AG04449 (cell line): ENCODE data around the gene GPANK1.
A peak's percentile ranks its signal among the peaks of the same experiment; 100 is the strongest.

Experiments used
- CTCF ChIA-PET: fragments of 350-600 bp; formaldehyde crosslinking; extraction: SDS; loops from one replicate; lab custom pipeline; 2021; ENCODE audit warnings: antibody characterized with exemption; lab: Yijun Ruan, JAX
- POLR2A ChIA-PET: fragments of 400-600, 350-600 bp; formaldehyde crosslinking; extraction: SDS; loops from one replicate; lab custom pipeline; 2020; ENCODE audit warnings: antibody characterized with exemption, inconsistent platforms; lab: Yijun Ruan, JAX
- DNase-seq: peaks from one replicate; pipeline ENCODE4 v3.0.0-alpha.2; 2010; ENCODE audit warnings: low read depth, low spot score
- H3K4me3 ChIP-seq: 2 replicates; pipeline ENCODE4 v1.5.1; 2011; ENCODE audit warnings: low read depth, mild to moderate bottlenecking, control low read depth, low read length
- CTCF ChIP-seq: IDR thresholded peaks from one replicate; pipeline ENCODE4 v1.5.1; 2011; ENCODE audit warnings: mild to moderate bottlenecking, moderate library complexity, low read length, control low read depth, inconsistent platforms; ENCODE audit not compliant: insufficient read depth; ENCODE audit errors: missing control alignments

The GPANK1 gene

GRCh38 chr6:31690231-31691077 is 25.7 kb upstream of the GPANK1 start:
- no peak overlapping the region for H3K4me3 ChIP-seq
- CTCF ChIA-PET = interaction anchor here (0.8 to 4.4 kb wide), 10 partner anchors 8 to 182 kb away, joined by 3 to 29 read pairs (median 5); partner anchors contain the start of genes ABHD16A, C6orf47, HSPA1B and LY6G5C
- no peak for DNase-seq
- POLR2A ChIA-PET = interaction anchor here (1.1 kb wide), 1 partner anchor 12 kb away, joined by 3 read pairs; the partner anchor contains the start of gene ABHD16A
- no peak for TF ChIP-seq CTCF

- ChIA-PET CTCF (interaction anchor here (0.9 to 4.4 kb wide), 8 partner anchors 9 to 183 kb away, joined by 3 to 29 read pairs (median 5); partner anchors contain the start of genes ABHD16A, C6orf47, HSPA1B and LY6G5C), POLR2A (no interaction called here)
- H3K4me3 ChIP-seq = no peak overlapping the region
- DNase-seq = no peak
- peak; percentile 48 for TF ChIP-seq CTCF
Measured at GRCh38 chr6:31689249-31690110, 24.7 kb upstream of the GPANK1 start.

- DNase-seq = no peak
- POLR2A ChIA-PET = interaction anchor here (1.2 kb wide), 1 partner anchor 139 kb away, joined by 5 read pairs; the partner anchor contains the start of gene HSPA1B
- CTCF ChIA-PET = interaction anchor here (1.0 to 1.6 kb wide), 3 partner anchors 8 to 18 kb away, joined by 3 to 4 read pairs (median 4); partner anchors contain the start of gene LY6G5B
- H3K4me3 ChIP-seq = no peak overlapping the region
- no peak for TF ChIP-seq CTCF
Measured at GRCh38 chr6:31687860-31688693, 23.3 kb upstream of the GPANK1 start.

- H3K4me3 ChIP-seq = no peak overlapping the region
- CTCF ChIA-PET = interaction anchor here (0.8 to 1.6 kb wide), 4 partner anchors 9 to 142 kb away, joined by 3 to 4 read pairs (median 4); partner anchors contain the start of gene LY6G5B
- POLR2A ChIA-PET = interaction anchor here (1.2 kb wide), 1 partner anchor 140 kb away, joined by 5 read pairs; the partner anchor contains the start of gene HSPA1B
- TF ChIP-seq CTCF = no peak
- DNase-seq = no peak
Measured at GRCh38 chr6:31687321-31687720, 22.5 kb upstream of the GPANK1 start.

GRCh38 chr6:31686483-31686882 is 21.7 kb upstream of the GPANK1 start:
- no peak for DNase-seq
- H3K4me3 ChIP-seq = no peak overlapping the region
- POLR2A ChIA-PET = no interaction called here
- CTCF ChIA-PET = interaction anchor here (0.8 to 1.6 kb wide), 3 partner anchors 83 to 266 kb away, joined by 3 read pairs; no protein-coding TSS in a partner anchor
- TF ChIP-seq CTCF = no peak
